HepG2 (cell line): ENCODE results near the gene FAM110D. TPM values are rescaled to one million over a fixed set of nuclear protein-coding genes. Genes with fewer than 3 reads are reported as not detected.

Experiments
- DNMT1 ChIP-seq: sonication (generic); formaldehyde crosslinking; IDR thresholded peaks from 2 replicates; pipeline ENCODE4 v1.5.1; 2020; ENCODE audit warnings: mild to moderate bottlenecking, missing genetic modification reagents
- EZH2 ChIP-seq: conservative IDR thresholded peaks from 2 replicates; pipeline ENCODE4 v1.6.1; 2012; ENCODE audit warnings: mild to moderate bottlenecking, low read depth, low read length, moderate library complexity
- FOXC1 ChIP-seq: sonication (generic); formaldehyde crosslinking; IDR thresholded peaks from 2 replicates; pipeline ENCODE4 v1.8.0; 2022; ENCODE audit warnings: mild to moderate bottlenecking, missing genetic modification reagents, borderline replicate concordance
- GABPB1 ChIP-seq: IDR thresholded peaks from 2 replicates; pipeline ENCODE4 v1.6.1; 2016; ENCODE audit warnings: mild to moderate bottlenecking, missing genetic modification reagents, moderate library complexity, missing compliant biosample characterization
- HMGXB4 ChIP-seq, 2 experiments: sonication (generic) in 1 of 2; formaldehyde crosslinking in 1 of 2; IDR thresholded peaks; 2 replicates each; pipeline versions ENCODE4 v1.4.0 to v1.6.1; 2018 to 2020; ENCODE audit warnings: missing genetic modification reagents in 2 of 2, borderline replicate concordance in 1 of 2, low read depth in 1 of 2, mild to moderate bottlenecking in 1 of 2, missing biosample characterization in 1 of 2
- HNRNPK ChIP-seq: fragments of 200-400 bp; formaldehyde crosslinking; IDR thresholded peaks from 2 replicates; pipeline ENCODE4 v1.6.1; 2018; ENCODE audit warnings: low read length, low read depth, moderate library complexity, mild to moderate bottlenecking; ENCODE audit not compliant: poor library complexity, severe bottlenecking
- IRF1 ChIP-seq: sonication (generic); formaldehyde crosslinking; IDR thresholded peaks from 2 replicates; pipeline ENCODE4 v1.4.0; 2020; ENCODE audit warnings: low read depth, mild to moderate bottlenecking, missing genetic modification reagents
- MXD1 ChIP-seq: sonication (generic); formaldehyde crosslinking; IDR thresholded peaks from 2 replicates; pipeline ENCODE4 v1.4.0; 2020; ENCODE audit warnings: mild to moderate bottlenecking, missing genetic modification reagents
- NCOA2 ChIP-seq: sonication (generic); formaldehyde crosslinking; IDR thresholded peaks from 2 replicates; pipeline ENCODE4 v1.8.0; 2022; ENCODE audit warnings: inconsistent platforms
- NFIC ChIP-seq: IDR thresholded peaks from 2 replicates; pipeline ENCODE4 v1.6.1; 2012; ENCODE audit warnings: mild to moderate bottlenecking, low read length, inconsistent platforms
- NRL ChIP-seq: sonication (generic); formaldehyde crosslinking; IDR thresholded peaks from 2 replicates; pipeline ENCODE4 v1.5.0; 2020; ENCODE audit warnings: missing genetic modification reagents, mild to moderate bottlenecking, moderate library complexity, borderline replicate concordance
- SKIL ChIP-seq: sonication (generic); formaldehyde crosslinking; IDR thresholded peaks from 2 replicates; pipeline ENCODE4 v1.8.0; 2022; ENCODE audit warnings: missing genetic modification reagents, mild to moderate bottlenecking, moderate library complexity, borderline replicate concordance
- SP4 ChIP-seq: sonication (generic); formaldehyde crosslinking; IDR thresholded peaks from 2 replicates; pipeline ENCODE4 v1.8.1; 2023; ENCODE audit warnings: mild to moderate bottlenecking, missing genetic modification reagents
- SRY ChIP-seq: sonication (generic); formaldehyde crosslinking; IDR thresholded peaks from 2 replicates; pipeline ENCODE4 v1.8.0; 2022; ENCODE audit warnings: mild to moderate bottlenecking, missing genetic modification reagents
- STAG1 ChIP-seq: sonication (generic); formaldehyde crosslinking; IDR thresholded peaks from 2 replicates; pipeline ENCODE4 v1.4.0; 2020; ENCODE audit warnings: missing genetic modification reagents
- YY1 ChIP-seq: IDR thresholded peaks from 2 replicates; pipeline ENCODE4 v1.6.1; 2011; ENCODE audit warnings: low read length, low read depth, moderate library complexity, mild to moderate bottlenecking; ENCODE audit not compliant: insufficient read depth, insufficient replicate concordance
- ZNF501 ChIP-seq: sonication (generic); formaldehyde crosslinking; IDR thresholded peaks from 2 replicates; pipeline ENCODE4 v1.5.1; 2020; ENCODE audit warnings: mild to moderate bottlenecking, moderate library complexity, missing genetic modification reagents
- polyA plus RNA-seq, 8 experiments: library from polyadenylated mRNA; depleted of rRNA in 3 of 8; stranded (reverse) in 7 of 8; unstranded in 1 of 8; fragments of >200 nt; fragmentation: Illumina TruSeq in 4 of 8; extraction: Trizol in 4 of 8; gene quantifications; 2 replicates each; pipeline versions ENCODE4 v1.2.1 to v1.2.3, GENCODE V29; 2011 to 2016; ENCODE audit warnings: low read depth in 4 of 8, missing spikeins in 1 of 8, mixed read lengths in 1 of 8; ENCODE audit not compliant: insufficient read depth in 1 of 8
- total RNA-seq, 5 experiments: library from RNA; depleted of rRNA; stranded (reverse); fragments of >200 nt; fragmentation: Illumina TruSeq; extraction: Trizol; gene quantifications; 2 replicates each; pipeline ENCODE4 v1.2.3, GENCODE V29; 2016; ENCODE audit warnings: low read depth in 1 of 5
- TF ChIP-seq, protein P1 (sequence below): sonication (generic); formaldehyde crosslinking; IDR thresholded peaks from 2 replicates; pipeline ENCODE4 v1.8.1; 2023; ENCODE audit warnings: mild to moderate bottlenecking, missing genetic modification reagents
- TF ChIP-seq, protein P2 (sequence below): IDR thresholded peaks from 2 replicates; pipeline ENCODE4 v1.6.1; 2016; ENCODE audit warnings: missing compliant biosample characterization, missing genetic modification reagents, borderline replicate concordance

Gene FAM110D
- total and polyA plus RNA-seq, 2 of the 13 experiments (the other 11 are each of a cell fraction or from before 2014, with no cell fraction given) = not detected

DNA sequence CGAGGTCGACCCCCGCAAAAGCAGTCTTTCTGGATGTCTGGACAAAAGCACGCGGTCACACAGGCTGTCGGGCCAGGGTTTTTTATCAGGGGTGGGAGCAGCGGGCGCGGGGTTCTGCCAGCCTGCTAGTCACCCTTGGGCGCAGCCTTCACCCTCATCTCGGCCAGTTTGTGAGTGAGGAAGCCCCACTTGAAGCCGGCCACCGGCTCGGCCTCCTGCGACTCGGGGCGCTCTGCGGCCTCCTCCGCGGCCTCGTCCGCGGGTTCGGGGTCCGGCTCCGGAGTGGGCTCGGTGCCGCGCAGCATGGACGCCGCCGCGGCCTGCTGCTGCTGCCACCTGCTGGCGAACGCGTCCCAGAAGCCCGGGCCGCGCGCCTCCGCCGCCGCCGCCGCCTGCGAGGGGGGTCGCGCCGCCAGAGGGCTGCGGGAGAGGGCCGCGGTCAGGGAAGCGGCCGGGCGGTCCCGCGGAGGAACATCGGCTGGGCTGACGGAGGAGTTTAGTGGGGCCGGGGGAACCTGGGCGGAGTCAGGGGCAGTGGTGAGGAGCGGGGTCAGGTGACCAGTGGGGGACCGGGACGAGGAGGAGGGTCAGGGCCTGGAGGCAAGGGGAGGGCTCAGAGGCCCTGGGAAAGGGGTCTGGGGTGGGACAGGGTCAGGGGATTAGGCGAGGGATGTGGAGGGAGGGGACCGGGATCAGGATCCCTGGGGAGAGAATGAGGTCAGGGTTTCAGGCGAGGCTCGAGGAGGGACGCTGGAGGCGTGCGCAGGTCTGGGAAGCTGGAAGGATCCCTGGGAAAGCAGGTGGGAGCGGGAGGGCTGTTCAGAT, 5.4 kb downstream of the FAM110D start (continued):
- TF ChIP-seq IRF1 (no peak), ZNF501 (CRISPR knock-in tag) (peak; percentile 16; the same call in 1 of the 2 replicates), HNRNPK (peak; percentile 16), NFIC (no peak), EZH2 (no peak), GABPB1 (CRISPR knock-in tag) (peak; percentile 38; the same call in 1 of the 2 replicates), NRL (CRISPR knock-in tag) (0 out of 2 replicates have a peak, but pooled peaks have one; percentile 46), SRY (CRISPR knock-in tag) (peak; percentile 58; the same call in 1 of the 2 replicates), STAG1 (no peak; the same call in 1 of the 2 replicates), DNMT1 (CRISPR knock-in tag) (no peak), SKIL (CRISPR knock-in tag) (no peak), MXD1 (CRISPR knock-in tag) (0 out of 2 replicates have a peak, but pooled peaks have one; percentile 41), YY1 (peak; percentile 81), FOXC1 (CRISPR knock-in tag) (no peak), HMGXB4 (CRISPR knock-in tag; IDR thresholded peaks at IDR 0.05; ENCODE audit: borderline replicate concordance in 1 of 2, low read depth in 1 of 2) (peak in 1 of 2 experiments; percentile 41; a peak in 1 of 4 replicates), SP4 (CRISPR knock-in tag) (peak; percentile 50; the same call in 1 of the 2 replicates), NCOA2 (CRISPR knock-in tag) (no peak)
- TF ChIP-seq, protein P1, sequence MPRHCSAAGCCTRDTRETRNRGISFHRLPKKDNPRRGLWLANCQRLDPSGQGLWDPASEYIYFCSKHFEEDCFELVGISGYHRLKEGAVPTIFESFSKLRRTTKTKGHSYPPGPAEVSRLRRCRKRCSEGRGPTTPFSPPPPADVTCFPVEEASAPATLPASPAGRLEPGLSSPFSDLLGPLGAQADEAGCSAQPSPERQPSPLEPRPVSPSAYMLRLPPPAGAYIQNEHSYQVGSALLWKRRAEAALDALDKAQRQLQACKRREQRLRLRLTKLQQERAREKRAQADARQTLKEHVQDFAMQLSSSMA (CRISPR knock-in tag) = no peak
- TF ChIP-seq, protein P2, sequence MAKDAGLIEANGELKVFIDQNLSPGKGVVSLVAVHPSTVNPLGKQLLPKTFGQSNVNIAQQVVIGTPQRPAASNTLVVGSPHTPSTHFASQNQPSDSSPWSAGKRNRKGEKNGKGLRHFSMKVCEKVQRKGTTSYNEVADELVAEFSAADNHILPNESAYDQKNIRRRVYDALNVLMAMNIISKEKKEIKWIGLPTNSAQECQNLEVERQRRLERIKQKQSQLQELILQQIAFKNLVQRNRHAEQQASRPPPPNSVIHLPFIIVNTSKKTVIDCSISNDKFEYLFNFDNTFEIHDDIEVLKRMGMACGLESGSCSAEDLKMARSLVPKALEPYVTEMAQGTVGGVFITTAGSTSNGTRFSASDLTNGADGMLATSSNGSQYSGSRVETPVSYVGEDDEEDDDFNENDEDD (CRISPR knock-in tag) = peak; percentile 29; the same call in 1 of the 2 replicates
